Parathyroid adenoma (tissue), 2 donors: ENCODE results near the gene SCYL3.

Experiments used
- H2AFZ ChIP-seq: fragments of 300-600 bp; sonication (generic); one replicate; pipeline ENCODE4 v1.7.0; 2017; ENCODE audit warnings: antibody characterized with exemption, mild to moderate bottlenecking
- H3K27ac ChIP-seq: fragments of 300-600 bp; sonication (generic); one replicate; pipeline ENCODE4 v1.7.0; 2017
- H3K27me3 ChIP-seq: fragments of 300-600 bp; sonication (generic); one replicate; pipeline ENCODE4 v1.7.0; 2017; ENCODE audit warnings: low read length; ENCODE audit not compliant: control insufficient read depth, insufficient read depth
- H3K36me3 ChIP-seq: fragments of 300-600 bp; sonication (generic); one replicate; pipeline ENCODE4 v1.7.0; 2017; ENCODE audit warnings: low read length; ENCODE audit not compliant: control insufficient read depth, insufficient read depth
- H3K4me1 ChIP-seq: fragments of 300-600 bp; sonication (generic); one replicate; pipeline ENCODE4 v1.7.0; 2017; ENCODE audit warnings: control low read depth
- H3K4me2 ChIP-seq: fragments of 300-600 bp; sonication (generic); one replicate; pipeline ENCODE4 v1.7.0; 2017; ENCODE audit warnings: low read length
- H3K4me3 ChIP-seq: fragments of 300-600 bp; sonication (generic); one replicate; pipeline ENCODE4 v1.7.0; 2017; ENCODE audit warnings: low read depth, low read length
- H3K79me2 ChIP-seq: fragments of 300-600 bp; sonication (generic); one replicate; pipeline ENCODE4 v1.7.0; 2017; ENCODE audit warnings: control low read depth
- H3K9ac ChIP-seq: fragments of 300-600 bp; sonication (generic); one replicate; pipeline ENCODE4 v1.7.0; 2017; ENCODE audit warnings: mild to moderate bottlenecking
- H3K9me3 ChIP-seq: fragments of 300-600 bp; sonication (generic); one replicate; pipeline ENCODE4 v1.7.0; 2017; ENCODE audit warnings: low read length; ENCODE audit not compliant: control insufficient read depth
- CTCF ChIP-seq: fragments of 300-600 bp; sonication (generic); IDR thresholded peaks from one replicate; pipeline ENCODE4 v1.7.0; 2017; ENCODE audit warnings: antibody characterized with exemption, mild to moderate bottlenecking
- donor health status: primary hyperparathyroidism.

Gene SCYL3

DNA sequence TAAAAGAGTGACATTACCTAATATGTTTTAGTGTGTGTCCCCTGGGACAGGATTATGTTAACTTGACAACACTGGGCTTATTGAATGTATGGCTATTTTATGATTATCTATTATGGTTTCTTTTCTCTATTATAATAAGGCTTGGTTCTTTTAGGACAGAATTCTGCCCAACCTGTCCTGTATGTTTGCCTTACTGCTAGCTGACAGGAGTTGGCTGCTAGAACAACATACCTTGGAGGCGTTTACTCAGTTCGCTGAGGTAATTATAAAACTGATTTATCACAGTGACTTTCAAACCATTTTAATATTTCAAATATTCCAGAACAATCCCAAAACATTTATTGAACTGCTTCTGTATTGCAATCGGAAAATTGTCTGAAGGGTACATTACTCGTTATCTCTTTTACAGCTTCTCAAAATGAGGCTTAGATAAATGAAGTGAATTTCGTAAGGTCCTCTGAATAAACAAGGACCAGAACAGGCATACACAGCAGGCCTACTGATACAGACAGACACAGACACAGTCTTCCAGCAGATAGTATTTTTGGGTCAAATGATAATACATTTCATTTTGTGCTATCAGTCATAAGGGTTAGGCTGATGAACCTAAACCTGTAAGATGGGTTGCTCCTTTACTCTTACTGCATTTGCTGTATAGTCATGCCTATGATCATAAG lies 44.2 kb downstream of the SCYL3 start:
- no peak for TF ChIP-seq CTCF
- H3K27me3 ChIP-seq: no peaks in the 10 kb centered on the region
- H2AFZ ChIP-seq: no peak overlapping the region
- H3K9ac ChIP-seq: no peak overlapping the region
- no peak overlapping the region for H3K27ac ChIP-seq
- H3K4me2 ChIP-seq: no peak overlapping the region
- H3K79me2 ChIP-seq: no peaks in the 10 kb centered on the region
- no peaks in the 10 kb centered on the region for H3K36me3 ChIP-seq
- no peaks in the 10 kb centered on the region for H3K9me3 ChIP-seq
- no peak overlapping the region for H3K4me3 ChIP-seq
- no peaks in the 10 kb centered on the region for H3K4me1 ChIP-seq

DNA sequence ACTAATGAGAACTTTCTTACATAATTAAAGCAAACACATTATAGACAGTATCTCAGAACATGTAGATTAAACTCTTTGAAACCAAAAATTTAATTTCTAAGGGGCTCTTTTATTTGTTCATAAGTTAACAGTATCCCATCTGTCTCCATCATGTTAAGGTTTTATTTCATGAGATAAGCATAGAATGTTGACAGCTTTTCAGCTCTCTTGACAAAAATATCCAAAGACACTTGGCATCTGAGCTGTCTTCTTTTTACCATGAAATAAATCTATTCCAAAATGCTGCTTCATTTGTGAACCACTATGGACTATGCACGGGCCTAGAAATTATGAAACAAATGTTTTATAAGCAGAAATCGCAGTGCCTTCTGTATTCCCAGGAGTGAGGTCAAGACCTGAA lies 45.2 kb downstream of the SCYL3 start:
- H3K27ac ChIP-seq: no peak overlapping the region
- H3K36me3 ChIP-seq: no peaks in the 10 kb centered on the region
- H3K27me3 ChIP-seq: no peaks in the 10 kb centered on the region
- no peak for TF ChIP-seq CTCF
- H3K4me2 ChIP-seq: no peak overlapping the region
- no peaks in the 10 kb centered on the region for H3K9me3 ChIP-seq
- H3K79me2 ChIP-seq: no peaks in the 10 kb centered on the region
- H2AFZ ChIP-seq: no peak overlapping the region
- H3K9ac ChIP-seq: no peak overlapping the region
- H3K4me1 ChIP-seq: no peaks in the 10 kb centered on the region
- H3K4me3 ChIP-seq: no peak overlapping the region

GRCh38 chr1:169844941-169845608 lies 48.6 kb downstream of the SCYL3 start:
- no peaks in the 10 kb centered on the region for H3K27me3 ChIP-seq
- H3K4me3 ChIP-seq: no peak overlapping the region
- no peak overlapping the region for H2AFZ ChIP-seq
- H3K4me2 ChIP-seq: no peak overlapping the region
- no peaks in the 10 kb centered on the region for H3K9me3 ChIP-seq
- no peak for TF ChIP-seq CTCF
- H3K9ac ChIP-seq: no peak overlapping the region
- H3K27ac ChIP-seq: no peak overlapping the region
- H3K4me1 ChIP-seq: no peaks in the 10 kb centered on the region
- H3K79me2 ChIP-seq: peaks cover 3% of the 10 kb centered on the region
- H3K36me3 ChIP-seq: no peaks in the 10 kb centered on the region

GRCh38 chr1:169838942-169839341 lies 54.8 kb downstream of the SCYL3 start:
- peaks cover 13% of the 10 kb centered on the region for H3K79me2 ChIP-seq
- H3K27ac ChIP-seq: no peak overlapping the region
- H3K9me3 ChIP-seq: peaks cover 3% of the 10 kb centered on the region
- no peak overlapping the region for H3K4me3 ChIP-seq
- no peak overlapping the region for H2AFZ ChIP-seq
- peaks cover 4% of the 10 kb centered on the region for H3K4me1 ChIP-seq
- no peak overlapping the region for H3K4me2 ChIP-seq
- TF ChIP-seq CTCF: no peak
- no peak overlapping the region for H3K9ac ChIP-seq
- H3K36me3 ChIP-seq: no peaks in the 10 kb centered on the region
- H3K27me3 ChIP-seq: no peaks in the 10 kb centered on the region

DNA sequence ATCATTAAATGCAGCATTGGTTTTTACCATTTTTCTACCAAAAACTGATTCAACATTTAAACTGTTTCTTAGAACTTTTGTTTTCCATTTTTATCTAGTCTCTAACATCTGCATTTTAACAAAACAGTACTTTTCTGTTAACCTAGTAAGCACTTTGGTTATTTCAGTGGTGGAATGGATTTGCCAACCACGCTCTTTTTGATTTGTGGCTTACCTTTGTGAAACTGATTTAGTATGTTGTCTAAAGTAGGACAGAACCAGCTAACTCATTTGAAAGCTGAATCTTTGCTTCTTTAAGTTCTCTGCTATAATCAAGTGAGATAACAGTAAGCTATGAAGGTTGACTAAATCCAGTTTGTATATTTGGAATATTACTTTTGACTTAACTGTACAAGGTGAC lies 57.5 kb downstream of the SCYL3 start:
- H3K27me3 ChIP-seq: no peaks in the 10 kb centered on the region
- no peak for TF ChIP-seq CTCF
- peaks cover 3% of the 10 kb centered on the region for H3K9me3 ChIP-seq
- peak overlapping the region; percentile 53 for H3K4me2 ChIP-seq
- H3K4me1 ChIP-seq: peaks cover 4% of the 10 kb centered on the region
- H3K36me3 ChIP-seq: no peaks in the 10 kb centered on the region
- H3K27ac ChIP-seq: peak overlapping the region; percentile 89
- no peak overlapping the region for H3K4me3 ChIP-seq
- H3K79me2 ChIP-seq: peaks cover 13% of the 10 kb centered on the region
- no peak overlapping the region for H3K9ac ChIP-seq
- peak overlapping the region; percentile 44 for H2AFZ ChIP-seq
